Measurements from ENCODE around the gene NELL1.

Gene NELL1

DNA sequence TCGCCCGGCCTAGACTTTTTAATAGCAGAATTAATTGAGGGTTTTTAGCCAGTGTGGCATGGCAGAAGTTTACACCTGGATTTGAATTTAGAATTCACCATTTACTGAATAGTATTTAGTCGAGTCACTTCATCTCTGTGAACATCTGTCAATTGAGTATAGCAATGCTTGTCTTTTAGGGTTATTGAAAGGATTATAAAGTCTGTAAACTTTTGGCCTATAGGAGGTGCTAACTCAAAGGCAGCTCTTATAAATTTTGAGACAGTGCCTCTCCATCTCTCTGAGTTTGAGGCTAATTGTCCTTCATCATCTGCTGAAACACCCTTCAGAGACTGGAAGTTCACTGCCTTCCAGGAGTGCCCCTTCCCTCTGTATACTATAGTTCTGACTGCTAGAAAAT is 205.0 kb downstream of the NELL1 start:
- DNase-seq (ENCODE audit: low read depth): no peak

DNA sequence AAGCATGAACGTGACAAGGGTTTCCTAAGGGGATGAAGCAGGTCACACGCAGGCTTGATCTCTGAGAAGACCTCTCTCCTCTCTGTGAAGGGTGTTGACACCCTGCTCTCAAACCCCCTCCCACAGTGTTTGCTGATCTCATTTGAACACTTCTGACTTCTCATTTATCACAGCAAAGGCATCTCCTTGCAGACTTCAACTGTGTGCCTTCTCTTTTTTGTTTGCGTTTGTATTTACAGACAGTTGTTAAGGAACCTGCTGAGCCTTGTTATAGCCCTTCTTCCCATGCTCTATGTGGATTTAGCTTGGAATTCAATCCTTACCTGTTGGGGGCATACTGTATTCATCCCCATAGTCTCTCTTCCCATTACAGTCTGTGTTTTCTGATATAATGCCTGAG is 206.5 kb downstream of the NELL1 start:
- DNase-seq (ENCODE audit: low read depth): no peak

DNA sequence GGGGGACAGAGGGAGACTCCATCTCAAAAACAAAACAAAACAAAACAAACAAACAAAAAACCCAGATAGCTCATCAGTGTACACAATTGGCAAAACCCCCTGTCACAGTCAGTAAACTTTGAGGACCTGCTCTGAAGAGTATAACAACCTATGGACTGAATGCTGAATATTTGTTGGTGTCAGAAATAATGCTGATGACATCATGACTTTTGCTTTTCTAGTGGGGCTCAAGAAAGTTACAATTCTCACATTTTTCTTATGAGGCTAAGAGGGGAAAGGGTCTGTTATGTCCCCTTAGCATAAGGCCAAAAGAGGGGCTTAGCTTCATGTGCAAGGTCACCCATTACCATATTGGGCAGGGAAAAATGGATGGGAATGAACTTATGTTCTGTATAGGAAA is 207.4 kb downstream of the NELL1 start:
- DNase-seq (ENCODE audit: low read depth): no peak

DNA sequence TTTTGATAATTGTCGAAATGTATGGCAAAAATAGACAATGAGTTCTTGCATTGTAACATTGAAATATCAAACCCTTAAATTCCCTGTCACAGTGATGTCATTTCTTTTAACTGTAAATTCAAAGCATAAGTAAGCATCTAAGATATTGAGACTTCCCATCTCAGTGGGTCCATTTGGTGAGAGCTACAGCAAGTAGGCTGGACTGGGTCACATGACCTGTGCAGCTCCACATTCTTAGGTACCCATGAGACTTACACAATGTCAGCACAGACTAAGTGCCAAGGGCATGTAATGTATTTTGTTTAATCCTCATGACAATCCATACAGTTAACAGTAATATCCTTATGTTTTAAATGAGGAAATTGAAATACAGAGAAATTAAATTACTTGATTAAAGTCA is 210.7 kb downstream of the NELL1 start:
- no peak for DNase-seq (ENCODE audit: low read depth)

DNA sequence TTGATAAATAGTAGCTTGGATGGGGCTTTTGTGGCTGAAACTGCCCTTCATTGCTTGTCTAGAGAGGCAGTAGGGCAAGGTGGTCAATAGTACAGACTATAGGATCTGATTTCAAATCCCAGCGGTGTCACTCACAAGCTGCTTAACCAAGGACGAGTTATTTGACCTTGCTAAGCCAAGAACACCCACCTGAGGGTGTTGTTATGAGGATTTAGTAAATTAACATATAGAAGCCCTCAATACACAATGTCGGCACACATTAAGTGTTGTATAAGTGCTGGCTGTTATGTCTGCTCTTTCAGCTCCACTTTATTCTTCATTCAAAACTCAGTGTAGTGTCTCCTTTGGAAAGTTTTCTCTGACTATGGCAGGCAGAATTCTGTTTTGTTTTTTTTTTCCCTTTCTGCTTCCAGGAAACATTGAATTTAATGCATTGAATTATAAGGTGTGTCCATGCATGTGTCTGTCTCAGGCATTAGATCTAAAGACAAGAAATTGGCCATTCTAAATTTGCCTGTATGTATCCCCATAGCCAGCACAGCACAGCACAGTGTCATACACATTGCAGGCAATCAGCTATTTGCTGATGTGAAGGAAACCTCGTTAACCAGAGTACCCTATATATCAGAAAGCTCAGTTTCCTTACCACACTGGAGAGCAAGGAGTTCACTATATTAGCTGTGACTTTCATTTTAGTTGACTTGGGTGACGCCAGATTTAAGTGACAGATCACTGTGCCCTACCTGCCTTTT is 212.1 kb downstream of the NELL1 start:
- no peak for DNase-seq (ENCODE audit: low read depth)

DNA sequence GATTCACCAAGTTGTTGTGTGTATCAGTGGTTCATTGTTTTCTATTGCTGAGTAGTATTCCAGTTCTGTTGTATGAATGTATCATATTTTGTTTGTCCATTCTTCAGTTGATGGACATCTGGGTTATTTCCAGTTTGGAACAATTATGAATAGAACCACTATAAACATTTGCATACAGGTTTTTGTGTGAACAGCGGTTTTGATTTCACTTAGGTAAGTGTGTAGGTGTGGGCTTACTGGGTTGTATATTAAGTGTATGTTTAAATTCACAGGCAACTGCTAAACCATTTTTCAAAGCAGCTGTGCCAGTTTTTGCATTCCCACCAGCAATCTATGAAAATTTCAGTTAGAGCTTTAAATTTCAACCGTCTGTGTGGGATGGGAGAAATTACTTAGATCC is 217.8 kb downstream of the NELL1 start:
- no peak for DNase-seq (ENCODE audit: low read depth)

DNA sequence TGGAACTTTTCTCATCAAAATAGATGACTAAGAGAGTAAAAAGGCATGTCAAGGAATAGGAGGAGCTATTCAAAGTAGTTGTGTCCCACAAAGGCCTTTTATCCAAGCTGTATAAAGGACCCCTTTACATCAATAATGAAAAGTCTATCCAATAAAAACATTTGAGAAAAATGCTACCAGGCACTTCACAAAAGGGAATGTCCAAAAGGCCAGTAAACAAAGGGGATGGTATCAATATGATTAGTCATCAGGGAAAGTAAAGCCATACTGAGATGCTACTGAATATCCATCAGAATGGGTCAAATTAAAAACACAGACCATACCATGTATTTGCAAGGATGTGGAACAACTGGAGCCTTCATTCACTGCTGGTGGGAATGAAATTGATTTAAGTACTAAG is 224.9 kb downstream of the NELL1 start:
- no peak for DNase-seq (ENCODE audit: low read depth)

DNA sequence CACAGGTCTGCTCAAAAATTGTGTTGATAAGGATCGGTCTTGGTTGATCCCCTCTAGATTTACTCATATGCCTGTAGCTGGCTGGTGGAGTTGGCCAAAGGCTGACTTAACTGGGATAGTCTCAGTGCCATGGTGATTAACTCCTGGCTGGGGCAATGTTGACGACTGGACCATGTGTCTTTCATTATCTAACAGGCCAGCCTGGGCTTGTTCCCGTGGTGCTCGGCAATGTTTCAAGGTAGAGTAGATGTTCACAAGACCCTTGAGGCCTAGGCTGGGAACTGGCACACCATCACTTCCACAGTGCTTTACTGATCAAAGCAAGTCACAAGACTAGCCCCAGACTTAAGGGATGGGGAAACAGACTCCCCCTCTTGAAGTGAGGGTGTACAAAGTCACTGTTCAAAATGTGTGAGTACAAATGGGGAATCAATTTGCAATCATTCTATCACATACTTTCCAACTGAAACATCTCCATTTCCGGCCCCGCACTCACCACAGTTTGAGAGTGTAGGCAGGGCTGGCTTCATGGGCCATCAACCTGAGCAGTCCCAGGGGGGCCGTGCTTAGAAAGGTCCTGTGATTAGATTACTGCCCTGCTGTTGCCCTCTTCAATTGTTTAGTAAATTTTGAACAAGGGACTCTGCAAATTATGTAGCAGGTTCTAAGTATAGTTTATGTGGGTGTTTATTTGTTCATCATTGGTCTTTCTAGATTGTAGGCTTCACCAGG is 240.8 kb downstream of the NELL1 start:
- no peak for DNase-seq (ENCODE audit: low read depth)

DNA sequence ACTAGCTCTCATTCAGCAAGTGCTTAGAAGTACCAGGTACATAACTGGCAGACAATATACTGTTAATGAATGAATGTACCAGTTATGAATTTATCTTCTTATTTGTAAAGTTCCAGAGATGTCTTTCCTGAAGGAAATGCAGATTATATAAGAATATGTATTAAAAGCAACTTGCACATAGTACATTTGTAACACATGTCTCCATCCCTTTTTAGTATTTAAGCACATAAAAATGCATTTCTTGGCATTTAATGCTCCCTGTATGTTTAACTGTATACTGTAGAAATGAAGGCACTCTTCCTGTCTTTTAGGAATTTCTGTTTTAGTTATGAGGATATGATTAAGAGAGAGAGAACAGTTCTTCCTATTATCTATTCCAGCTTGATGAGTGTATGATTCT is 241.3 kb downstream of the NELL1 start:
- no peak for DNase-seq (ENCODE audit: low read depth)

DNA sequence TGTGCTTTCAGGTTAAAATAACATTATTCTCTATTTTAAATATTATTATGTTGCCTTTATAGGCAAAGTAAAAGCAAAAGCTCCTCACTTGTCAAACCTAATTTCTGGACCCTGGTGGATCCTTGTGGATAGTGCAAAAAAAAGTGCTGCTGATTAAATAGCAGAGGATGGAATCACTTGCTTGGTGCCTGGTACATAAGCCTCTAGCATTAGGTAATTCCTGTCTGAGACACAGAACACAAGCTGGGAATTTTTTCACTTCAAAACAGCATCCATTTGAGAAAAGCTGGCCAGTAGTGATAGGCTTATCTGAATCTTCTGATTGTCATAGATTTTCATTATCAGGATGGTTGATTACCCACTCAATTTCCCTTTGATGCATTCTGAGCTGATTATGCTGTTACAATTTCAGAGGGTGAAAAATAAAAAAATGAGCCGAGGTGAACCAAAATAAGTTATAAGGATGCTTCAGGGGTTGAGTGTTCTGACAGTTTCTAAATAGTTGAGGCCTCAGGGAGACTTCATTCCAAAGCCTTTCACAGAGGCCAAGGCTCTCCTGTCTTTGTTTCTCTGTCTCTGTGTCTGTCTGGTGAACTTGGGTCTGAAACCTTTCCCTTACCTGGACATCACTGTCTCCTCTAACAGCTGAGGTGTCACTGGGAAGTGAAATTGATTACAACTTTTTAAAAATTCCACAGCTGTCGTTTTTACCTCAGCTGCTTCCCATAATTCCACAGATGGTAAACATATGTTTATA is 242.9 kb downstream of the NELL1 start:
- no peak for DNase-seq (ENCODE audit: low read depth)

DNA sequence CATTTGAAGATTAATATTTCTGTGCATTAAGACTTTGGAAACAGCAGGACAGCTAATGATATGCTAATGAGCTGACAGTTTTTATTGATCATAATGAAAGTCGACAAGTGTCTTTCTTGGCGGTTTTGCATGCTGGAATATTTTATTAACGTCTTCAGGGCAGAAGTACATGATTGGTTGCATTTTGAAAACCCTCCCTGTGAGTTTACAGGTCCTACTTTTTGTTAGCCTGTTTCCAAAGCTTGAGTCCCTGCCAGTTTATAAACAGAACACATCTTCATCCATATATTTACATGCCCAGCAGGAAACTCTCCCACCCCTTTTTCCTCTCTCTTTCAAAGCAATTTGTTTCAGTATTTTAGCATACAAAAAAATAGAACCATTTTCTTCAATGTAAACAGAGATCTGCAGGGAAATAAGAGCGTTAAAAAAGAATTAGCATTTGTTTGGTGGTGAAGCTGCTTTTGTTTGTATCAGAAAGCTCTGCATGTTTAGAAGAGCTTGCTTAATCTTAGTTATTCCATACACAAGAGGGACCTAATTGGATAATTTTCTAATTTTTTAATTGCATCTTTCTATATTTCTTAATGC is 243.6 kb downstream of the NELL1 start:
- no peak for DNase-seq (ENCODE audit: low read depth)

DNA sequence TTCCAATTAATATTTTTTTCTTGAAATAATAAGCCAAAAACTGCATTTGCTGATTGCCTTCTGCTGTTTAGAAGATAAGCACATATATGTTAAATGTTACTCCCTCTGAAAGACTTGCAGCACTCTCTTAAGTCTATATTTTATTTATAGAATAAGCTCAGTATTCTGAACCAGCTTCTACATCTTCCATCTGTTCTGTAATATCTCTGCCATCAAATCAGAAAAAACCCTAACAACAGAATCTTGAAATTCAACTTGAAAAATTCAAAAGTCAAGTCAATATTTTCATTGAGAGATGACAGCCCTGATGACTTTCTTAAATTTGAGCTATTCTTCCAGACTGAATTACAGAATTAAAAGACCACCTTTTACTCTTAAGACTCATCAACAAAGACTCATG is 247.9 kb downstream of the NELL1 start:
- no peak for DNase-seq (ENCODE audit: low read depth)

DNA sequence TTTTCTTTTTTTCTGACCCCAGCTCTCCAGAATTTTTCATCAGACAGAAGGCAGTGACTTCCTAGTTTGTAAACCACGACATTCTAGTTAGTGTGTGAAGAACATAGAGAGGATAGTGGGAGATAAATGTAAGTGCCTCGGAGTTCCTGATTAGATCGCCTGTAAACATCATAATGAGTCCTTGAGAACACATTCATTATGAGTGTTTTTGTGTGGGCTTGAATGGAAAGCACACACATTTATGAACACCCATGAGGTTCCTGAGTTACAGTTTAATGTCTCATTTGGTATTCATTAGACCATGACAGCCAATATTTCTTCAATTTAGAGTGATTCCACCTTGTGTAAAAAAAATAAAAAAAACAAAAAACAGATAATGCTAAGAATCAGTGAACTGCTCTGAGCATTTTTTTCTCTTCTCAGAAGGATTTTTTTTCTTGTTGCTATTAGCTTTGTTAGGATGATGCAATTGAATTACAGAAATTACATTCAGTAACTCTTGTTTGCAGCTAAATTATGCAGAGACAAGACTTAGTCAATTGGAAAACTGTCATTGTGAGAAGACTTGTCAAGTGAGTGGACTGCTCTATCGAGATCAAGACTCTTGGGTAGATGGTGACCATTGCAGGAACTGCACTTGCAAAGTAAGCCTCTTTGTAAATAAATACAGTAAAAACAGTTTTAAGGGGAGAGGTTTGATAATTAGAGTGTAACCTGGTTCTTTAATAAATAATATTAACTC is 257.6 kb downstream of the NELL1 start:
- no peak for DNase-seq (ENCODE audit: low read depth)

DNA sequence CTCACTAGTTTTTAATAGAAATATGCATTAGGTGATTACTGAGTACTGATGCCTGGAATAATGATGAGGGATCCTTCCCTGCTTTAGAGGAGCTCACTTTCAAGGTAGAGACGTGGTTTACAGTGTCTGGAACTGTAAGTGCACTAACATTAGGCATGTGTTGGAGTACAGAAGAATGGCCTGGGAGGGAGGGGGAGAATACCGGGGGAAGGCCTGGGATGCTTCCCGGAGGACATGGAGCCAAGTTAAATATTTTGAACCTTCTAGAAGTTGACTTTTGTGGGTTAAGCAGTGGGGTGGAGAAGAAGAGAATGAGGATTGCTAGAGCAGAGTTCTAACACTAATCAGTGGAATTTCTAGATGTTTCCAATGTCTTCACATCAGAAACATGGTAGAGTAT is 261.6 kb downstream of the NELL1 start:
- DNase-seq (ENCODE audit: low read depth): no peak

DNA sequence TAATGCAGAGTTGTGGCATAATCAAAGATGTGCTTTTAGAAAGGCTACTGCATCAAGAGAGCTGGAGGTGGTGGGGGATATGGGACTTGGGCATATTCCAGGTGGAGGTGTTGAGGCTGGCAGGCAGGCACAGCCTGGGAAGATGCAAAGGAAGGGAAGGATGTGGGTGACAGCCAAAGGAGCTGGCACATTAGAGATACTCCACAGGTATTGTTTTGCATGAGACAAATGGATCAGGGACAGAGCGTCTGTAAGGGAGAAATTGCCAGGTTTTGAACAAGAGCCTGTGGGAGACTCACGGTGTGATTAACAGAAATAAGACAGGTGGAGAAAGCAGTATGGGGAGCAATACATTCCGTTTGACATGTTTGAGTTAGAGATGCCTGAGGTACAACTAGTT is 263.7 kb downstream of the NELL1 start:
- no peak for DNase-seq (ENCODE audit: low read depth)

DNA sequence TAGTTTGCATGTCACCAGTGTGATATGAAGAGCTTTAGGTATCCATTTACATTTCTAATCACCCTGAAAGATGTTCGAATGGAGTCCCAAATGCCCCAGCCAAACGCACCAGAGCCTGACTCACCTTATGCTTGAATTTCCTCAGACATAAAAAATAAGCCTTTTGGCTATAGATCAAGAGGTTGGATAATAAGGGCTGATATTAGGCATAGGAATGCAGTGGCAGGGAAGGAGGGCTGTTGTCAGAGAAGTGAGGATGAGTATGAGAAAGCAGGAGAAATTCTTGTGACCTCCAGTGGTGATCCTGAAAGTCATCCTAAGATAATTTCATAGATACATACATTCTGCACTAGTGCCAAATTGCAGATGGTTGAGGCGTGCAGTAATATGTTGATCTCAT is 264.6 kb downstream of the NELL1 start:
- DNase-seq (ENCODE audit: low read depth): no peak

DNA sequence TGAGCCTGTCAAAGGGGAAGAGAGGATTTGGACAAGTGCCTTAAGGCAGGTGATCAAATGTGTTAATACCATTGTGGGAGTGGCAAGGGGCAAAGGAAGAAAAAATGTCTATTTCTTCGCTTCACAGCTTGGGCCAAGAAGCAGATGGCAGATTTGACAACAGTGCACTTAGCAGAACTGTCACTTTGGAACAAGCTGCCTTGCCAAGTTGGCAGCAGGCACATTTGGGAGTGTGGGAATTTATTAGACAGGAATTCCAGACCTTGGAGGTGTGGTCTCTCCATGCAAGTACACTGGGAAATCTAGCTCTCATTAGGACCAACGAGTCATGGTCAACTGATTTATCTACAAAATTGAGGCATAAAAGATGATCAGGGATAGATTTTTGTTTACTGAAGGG is 265.1 kb downstream of the NELL1 start:
- no peak for DNase-seq (ENCODE audit: low read depth)

DNA sequence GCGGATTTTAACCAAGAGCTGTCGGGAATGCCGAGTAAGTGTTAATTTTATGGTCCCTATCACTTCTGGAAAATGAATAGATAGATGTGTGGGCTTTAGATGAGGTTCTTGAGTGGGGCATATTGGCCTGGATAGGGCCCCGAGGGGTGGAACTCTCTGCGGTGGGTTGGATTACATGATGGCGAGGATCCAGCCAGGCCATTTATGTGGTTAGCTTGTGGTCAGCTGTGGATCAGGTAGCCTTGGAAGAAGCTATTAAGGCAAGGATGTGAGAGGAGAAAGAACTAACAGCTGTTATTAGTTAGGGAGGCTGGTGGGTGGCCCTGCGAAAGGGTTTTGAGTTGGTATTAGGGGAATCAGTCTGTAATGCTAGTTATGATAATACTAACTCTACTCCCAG is 268.4 kb downstream of the NELL1 start:
- no peak for DNase-seq (ENCODE audit: low read depth)

DNA sequence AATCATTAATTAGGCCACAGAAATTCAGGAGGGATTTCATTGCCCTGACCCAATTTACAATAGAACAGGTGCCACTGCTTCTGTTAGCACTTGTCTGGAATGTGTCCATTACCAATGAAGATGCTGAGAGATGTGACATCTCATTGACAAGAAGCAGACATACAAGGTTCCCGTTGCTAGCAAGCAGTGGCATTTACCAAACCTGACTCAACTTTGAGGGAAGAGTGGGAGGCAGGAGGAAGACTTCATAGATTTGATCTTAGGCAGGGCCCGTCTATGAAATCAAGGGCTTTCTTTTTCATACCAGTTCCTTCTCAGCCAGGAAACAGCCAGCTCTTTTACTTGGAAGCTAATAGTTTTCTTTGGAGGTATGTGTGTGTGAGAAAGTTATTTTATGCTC is 280.2 kb downstream of the NELL1 start:
- no peak for DNase-seq (ENCODE audit: low read depth)

DNA sequence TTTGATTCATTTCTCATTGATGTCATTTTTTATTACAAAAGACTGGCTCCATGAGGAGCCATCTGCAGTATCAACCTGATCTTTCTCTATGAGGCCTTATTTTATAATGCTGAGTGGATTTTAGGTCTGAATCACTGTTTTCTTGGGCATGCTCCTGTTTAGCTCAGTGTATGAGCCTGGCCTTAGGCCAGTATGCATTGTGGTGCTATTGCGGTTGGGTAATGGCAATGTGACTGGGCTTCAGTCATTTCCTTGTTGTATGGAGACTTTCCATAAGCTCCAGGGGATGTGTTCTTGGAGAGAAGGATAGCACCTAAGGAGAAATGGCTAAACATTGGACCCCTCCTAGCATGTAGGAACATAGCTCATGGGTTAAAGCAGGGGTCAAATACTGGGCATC is 293.2 kb downstream of the NELL1 start:
- DNase-seq (ENCODE audit: low read depth): no peak

DNA sequence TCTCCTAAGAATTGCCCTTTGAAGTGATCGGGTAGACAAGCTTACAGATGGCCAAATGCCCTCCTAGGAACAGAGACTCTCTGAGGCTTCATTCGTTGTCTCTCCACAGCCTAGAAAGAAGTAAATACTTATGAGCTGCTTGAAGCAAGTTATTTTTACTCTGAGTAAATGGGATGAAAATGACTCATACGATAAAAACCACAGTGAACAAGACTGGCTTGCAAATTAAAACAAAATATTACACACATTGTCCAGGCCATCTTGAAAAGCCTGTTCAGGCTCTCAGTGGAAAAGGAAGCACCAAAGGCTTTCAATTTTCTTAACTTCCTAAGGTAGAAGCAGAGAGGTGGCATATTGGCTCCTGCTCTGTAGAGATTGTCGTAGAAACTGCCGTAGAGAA is 294.2 kb downstream of the NELL1 start:
- no peak for DNase-seq (ENCODE audit: low read depth)

DNA sequence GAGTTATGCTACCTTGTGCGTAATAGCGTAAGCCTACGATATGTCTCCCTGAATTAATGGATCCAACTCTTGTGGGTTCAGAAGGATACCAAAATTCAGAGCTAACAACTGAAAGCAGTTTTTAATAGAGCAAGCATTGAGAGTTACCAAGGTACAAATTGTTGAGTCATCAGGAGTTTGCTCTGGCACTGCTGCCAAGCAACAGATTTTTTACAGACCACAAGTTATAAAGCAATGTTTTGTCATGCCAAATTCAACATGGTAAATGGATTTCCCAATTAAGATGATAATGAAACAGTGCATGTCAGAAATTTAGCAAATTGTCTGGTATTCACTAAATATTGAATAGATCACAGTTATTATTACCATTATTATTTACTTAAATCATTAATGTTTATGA is 295.6 kb downstream of the NELL1 start:
- DNase-seq (ENCODE audit: low read depth): no peak
